ENCODE data around the gene DSC3. TPM values are rescaled to one million over a fixed set of nuclear protein-coding genes. Genes with fewer than 3 reads are reported as not detected.
"Not testable (repeated sequence)": the region's sequence is repeated elsewhere in the genome, so short reads cannot be mapped to it uniquely, and the experiment has no call there.

Gene DSC3
- total RNA-seq, 3 donors from 2014 or later (not counting 1 experiment from before 2014, with no cell fraction given), result not detected

DNA sequence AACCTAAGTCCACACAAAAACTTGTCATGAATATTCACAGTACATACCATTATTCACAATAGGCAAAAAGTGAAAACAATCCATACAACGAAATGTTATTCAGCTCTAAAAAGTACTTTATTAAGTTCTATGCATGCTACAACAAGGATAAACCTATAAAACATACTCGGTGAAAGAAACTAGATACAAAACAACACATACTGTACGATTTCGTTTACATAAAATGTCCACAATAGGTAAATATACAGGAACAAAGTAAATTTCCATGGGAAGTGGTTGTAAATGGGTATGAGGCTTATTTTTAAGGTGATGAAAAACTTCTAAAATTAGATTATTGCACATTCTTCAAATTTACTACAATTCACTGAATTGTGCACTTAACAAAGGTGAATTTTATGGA lies 8.0 kb downstream of the DSC3 start:
- Histone ChIP-seq H3K4me3 (ENCODE audit: low read length) (no peak overlapping the region), H3K9me3 (ENCODE audit: control insufficient read depth, insufficient read depth, low read length) (no peaks in the 10 kb centered on the region), H3K27ac (ENCODE audit: low read length) (no peak overlapping the region), H3K4me1 (ENCODE audit: control insufficient read depth, insufficient read depth, low read length) (no peaks in the 10 kb centered on the region), H3K27me3 (ENCODE audit: control insufficient read depth, insufficient read depth, low read length) (peaks cover 5% of the 10 kb centered on the region), H3K36me3 (ENCODE audit: control insufficient read depth, insufficient read depth, low read length) (no peaks in the 10 kb centered on the region)
- Mint-ChIP-seq H3K27me3 (ENCODE audit: low read depth in 2 of 2) (no peaks in the 10 kb centered on the region), H3K9me3 (peaks cover 0 to 5% of the 10 kb centered on the region in 2 donors), H3K36me3 (no peaks in the 10 kb centered on the region), H3K4me3 (no peak overlapping the region), H3K4me1 (no peaks in the 10 kb centered on the region), H3K27ac (no peak overlapping the region)
- TF ChIP-seq, protein P1, sequence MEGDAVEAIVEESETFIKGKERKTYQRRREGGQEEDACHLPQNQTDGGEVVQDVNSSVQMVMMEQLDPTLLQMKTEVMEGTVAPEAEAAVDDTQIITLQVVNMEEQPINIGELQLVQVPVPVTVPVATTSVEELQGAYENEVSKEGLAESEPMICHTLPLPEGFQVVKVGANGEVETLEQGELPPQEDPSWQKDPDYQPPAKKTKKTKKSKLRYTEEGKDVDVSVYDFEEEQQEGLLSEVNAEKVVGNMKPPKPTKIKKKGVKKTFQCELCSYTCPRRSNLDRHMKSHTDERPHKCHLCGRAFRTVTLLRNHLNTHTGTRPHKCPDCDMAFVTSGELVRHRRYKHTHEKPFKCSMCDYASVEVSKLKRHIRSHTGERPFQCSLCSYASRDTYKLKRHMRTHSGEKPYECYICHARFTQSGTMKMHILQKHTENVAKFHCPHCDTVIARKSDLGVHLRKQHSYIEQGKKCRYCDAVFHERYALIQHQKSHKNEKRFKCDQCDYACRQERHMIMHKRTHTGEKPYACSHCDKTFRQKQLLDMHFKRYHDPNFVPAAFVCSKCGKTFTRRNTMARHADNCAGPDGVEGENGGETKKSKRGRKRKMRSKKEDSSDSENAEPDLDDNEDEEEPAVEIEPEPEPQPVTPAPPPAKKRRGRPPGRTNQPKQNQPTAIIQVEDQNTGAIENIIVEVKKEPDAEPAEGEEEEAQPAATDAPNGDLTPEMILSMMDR (IDR thresholded peaks at IDR 0.05), result no peak
- DNase-seq (no peak), ATAC-seq (no peak)
- WGBS (ENCODE audit: insufficient coverage), result 70% methylated on average over 1 of the region's 4 CpGs
- intact Hi-C loops (cut with micrococcal nuclease), result no loop called here

DNA sequence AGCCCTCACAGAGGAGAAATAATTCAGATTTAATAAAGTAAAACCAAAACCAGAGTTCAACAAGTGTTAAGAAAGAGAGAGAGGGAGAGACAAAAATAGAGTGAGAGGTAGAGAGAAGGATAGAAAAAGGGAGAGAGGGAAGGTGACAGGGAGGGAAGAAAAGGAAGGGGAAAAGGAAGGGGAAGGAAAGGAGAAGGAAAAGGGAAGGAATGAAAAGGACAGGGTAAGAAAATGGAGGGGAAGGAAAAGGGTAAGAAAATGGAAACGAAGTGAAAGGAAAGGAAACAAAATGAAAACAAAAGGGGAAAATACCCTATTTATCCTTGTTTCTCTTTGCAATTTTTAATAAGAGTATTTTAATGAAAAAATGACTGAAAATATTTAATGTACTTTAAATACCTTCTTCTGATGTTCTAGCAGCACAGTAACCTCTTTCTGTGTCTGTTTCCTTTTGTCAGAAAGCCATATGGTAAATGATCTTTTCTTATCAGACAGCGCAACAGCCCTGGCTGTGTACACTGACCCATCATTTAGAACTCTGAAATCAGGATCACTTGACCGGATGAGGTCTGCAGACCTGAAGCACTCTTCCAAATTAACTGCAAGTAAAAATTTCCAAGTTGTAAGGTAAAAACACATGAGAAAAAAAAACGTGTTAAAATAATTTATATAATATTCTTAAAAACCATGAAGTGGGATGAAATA lies 11.8 kb downstream of the DSC3 start:
- Histone ChIP-seq H3K27ac (ENCODE audit: low read length) (no peak overlapping the region), H3K4me3 (ENCODE audit: low read length) (no peak overlapping the region), H3K36me3 (ENCODE audit: control insufficient read depth, insufficient read depth, low read length) (no peaks in the 10 kb centered on the region), H3K4me1 (ENCODE audit: control insufficient read depth, insufficient read depth, low read length) (no peaks in the 10 kb centered on the region), H3K27me3 (ENCODE audit: control insufficient read depth, insufficient read depth, low read length) (no peaks in the 10 kb centered on the region), H3K9me3 (ENCODE audit: control insufficient read depth, insufficient read depth, low read length) (no peaks in the 10 kb centered on the region)
- ATAC-seq (no peak), DNase-seq (no peak)
- TF ChIP-seq, protein P1 (IDR thresholded peaks at IDR 0.05), result no peak
- Mint-ChIP-seq H3K27me3 (ENCODE audit: low read depth in 2 of 2) (no peaks in the 10 kb centered on the region), H3K4me1 (no peaks in the 10 kb centered on the region), H3K4me3 (no peak overlapping the region), H3K36me3 (no peaks in the 10 kb centered on the region), H3K27ac (no peak overlapping the region), H3K9me3 (peaks cover 7 to 13% of the 10 kb centered on the region in 2 donors)
- 95% methylated on average over 2 of the region's 4 CpGs for WGBS (ENCODE audit: insufficient coverage)
- intact Hi-C loops (cut with micrococcal nuclease), result no loop called here

DNA sequence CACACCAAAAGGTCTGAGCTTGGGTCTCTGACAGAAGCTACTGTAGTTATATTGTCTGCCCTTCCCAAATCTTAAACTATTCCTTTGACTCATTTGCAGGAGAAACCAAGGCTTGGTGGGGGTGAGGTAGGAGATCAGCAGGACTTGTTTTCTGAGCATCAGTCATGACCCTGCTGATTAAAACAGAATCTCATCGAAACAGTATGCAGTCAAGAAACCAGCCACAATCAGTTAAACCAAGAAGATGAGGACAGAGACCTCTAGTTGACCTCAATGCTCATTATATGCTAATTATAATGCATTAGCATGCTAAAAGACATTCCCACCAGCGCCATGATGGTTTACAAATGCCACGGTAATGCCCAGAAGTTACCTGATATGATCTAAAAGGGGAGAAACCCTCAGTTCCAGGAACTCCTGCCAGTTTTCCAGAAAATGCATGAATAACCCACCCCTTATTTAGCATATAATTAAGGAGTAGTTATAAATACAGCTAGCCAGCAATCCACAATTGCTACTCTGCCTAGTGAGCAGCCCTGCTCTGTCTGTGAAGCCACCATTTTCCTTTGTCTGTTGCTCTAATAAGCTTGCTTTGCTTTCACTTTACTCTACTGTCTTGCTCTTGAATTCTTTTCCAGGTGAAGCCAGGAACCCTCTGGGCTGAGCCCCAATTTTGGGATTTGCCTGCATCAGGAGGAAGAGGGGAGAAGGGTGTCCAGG lies 26.7 kb downstream of the DSC3 start:
- no peaks in the 10 kb centered on the region for H3K36me3 Mint-ChIP-seq
- no peaks in the 10 kb centered on the region for H3K27me3 ChIP-seq (ENCODE audit: control insufficient read depth, insufficient read depth, low read length)

DNA sequence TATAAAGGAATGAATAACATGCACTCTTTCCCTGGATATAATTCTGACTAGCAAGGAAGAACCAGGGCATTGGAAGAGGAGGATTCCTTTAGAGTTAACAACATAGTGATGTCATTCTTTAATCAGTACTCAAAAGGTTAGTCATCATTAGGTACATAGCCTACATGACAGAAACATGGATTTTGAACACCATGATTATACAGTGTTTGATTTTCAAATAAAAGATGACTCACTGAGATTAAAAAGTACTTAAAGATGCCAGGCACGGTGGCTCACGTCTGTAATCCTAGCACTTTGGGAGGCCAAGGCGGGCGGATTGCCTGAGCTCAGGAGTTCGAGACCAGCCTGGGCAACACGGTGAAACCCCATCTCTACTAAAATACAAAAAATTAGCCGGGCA lies 31.1 kb downstream of the DSC3 start:
- H3K9me3 ChIP-seq (ENCODE audit: control insufficient read depth, insufficient read depth, low read length); H3K4me3 Mint-ChIP-seq; H3K27ac Mint-ChIP-seq; H3K36me3 Mint-ChIP-seq; H3K27me3 ChIP-seq (ENCODE audit: control insufficient read depth, insufficient read depth, low read length); ATAC-seq; H3K27me3 Mint-ChIP-seq (ENCODE audit: low read depth in 2 of 2); H3K27ac ChIP-seq (ENCODE audit: low read length); intact Hi-C loops (cut with micrococcal nuclease); H3K9me3 Mint-ChIP-seq; H3K4me3 ChIP-seq (ENCODE audit: low read length); H3K36me3 ChIP-seq (ENCODE audit: control insufficient read depth, insufficient read depth, low read length); DNase-seq; H3K4me1 Mint-ChIP-seq; H3K4me1 ChIP-seq (ENCODE audit: control insufficient read depth, insufficient read depth, low read length): not testable (repeated sequence)
- WGBS (ENCODE audit: insufficient coverage), result 92% methylated on average over 6 of the region's 7 CpGs

More for the DNA sequence above, 26.7 kb downstream of the DSC3 start:
- H3K9me3 Mint-ChIP-seq, result peaks cover 2 to 3% of the 10 kb centered on the region in 2 donors
- TF ChIP-seq, protein P1 (IDR thresholded peaks at IDR 0.05), result no peak
- DNase-seq (no peak), ATAC-seq (no peak)
- no peak overlapping the region for H3K4me3 Mint-ChIP-seq
- Histone ChIP-seq H3K9me3 (ENCODE audit: control insufficient read depth, insufficient read depth, low read length) (no peaks in the 10 kb centered on the region), H3K4me3 (ENCODE audit: low read length) (no peak overlapping the region), H3K27ac (ENCODE audit: low read length) (no peak overlapping the region), H3K4me1 (ENCODE audit: control insufficient read depth, insufficient read depth, low read length) (no peaks in the 10 kb centered on the region), H3K36me3 (ENCODE audit: control insufficient read depth, insufficient read depth, low read length) (no peaks in the 10 kb centered on the region)
- WGBS (ENCODE audit: insufficient coverage), result 89% methylated on average over 3 of the region's 3 CpGs
- no peaks in the 10 kb centered on the region for H3K27me3 Mint-ChIP-seq (ENCODE audit: low read depth in 2 of 2)
- intact Hi-C loops (cut with micrococcal nuclease), result no loop called here
- no peak overlapping the region for H3K27ac Mint-ChIP-seq
- H3K4me1 Mint-ChIP-seq, result no peaks in the 10 kb centered on the region

Measured in natural killer cell (primary cell).